Erythroblast (primary cell): Measurements from ENCODE around the gene CYP1A2.

ENCODE experiments used
- GATA1 ChIP-seq: IDR thresholded peaks from 2 replicates; pipeline ENCODE4 v1.6.1; 2011; ENCODE audit warnings: low read depth, mild to moderate bottlenecking, control low read depth, low read length, moderate library complexity
- POLR2A ChIP-seq: IDR thresholded peaks from 2 replicates; pipeline ENCODE4 v1.6.1; 2011; ENCODE audit warnings: mild to moderate bottlenecking, low read length

- TF ChIP-seq POLR2A: no peak
- TF ChIP-seq GATA1: no peak
Measured at GRCh38 chr15:74733269-74733668, 15.4 kb upstream of the CYP1A2 start.
